IMR-90 (cell line): ENCODE data around the gene SUPT3H. TPM values are rescaled to one million over a fixed set of nuclear protein-coding genes. Genes with fewer than 3 reads are reported as not detected.

Experiments used
- ATAC-seq: fragments of 200-7000 bp; cut with Tn5 transposase; 2 replicates; pipeline ENCODE4 v1.9.1; 2020; ENCODE audit warnings: low read depth, mild to moderate bottlenecking, moderate library complexity
- BruUV-seq: library from RNA; stranded (reverse); fragments of 400-500 nt; replicated peaks from 2 replicates; lab custom pipeline; 2021; lab: Mats Ljungman, UMichigan
- CTCF ChIA-PET: fragments of 300-600 bp; formaldehyde crosslinking; extraction: SDS; loops from one replicate; lab custom pipeline; 2021; ENCODE audit warnings: antibody characterized with exemption; lab: Yijun Ruan, JAX
- POLR2A ChIA-PET: fragments of 300-600 bp; sonication (Branson Sonifier 250); formaldehyde crosslinking; loops from one replicate; lab custom pipeline; 2022; ENCODE audit warnings: antibody characterized with exemption; ENCODE audit not compliant: unreplicated experiment; lab: Charles Lee
- DNase-seq: peaks from one replicate; pipeline ENCODE4 v3.0.0; 2013
- H2AFZ ChIP-seq: replicated peaks from 2 replicates; pipeline ENCODE3; 2013; ENCODE audit warnings: low read length, mild to moderate bottlenecking; ENCODE audit not compliant: poor library complexity
- H2AK5ac ChIP-seq: 2 replicates; pipeline ENCODE4 v1.6.1; 2013; ENCODE audit warnings: low read depth, low read length, inconsistent platforms
- H2AK9ac ChIP-seq: replicated peaks from 2 replicates; pipeline ENCODE3; 2013; ENCODE audit warnings: mild to moderate bottlenecking, low read depth, low read length, moderate library complexity; ENCODE audit not compliant: poor library complexity
- H2BK120ac ChIP-seq: 2 replicates; pipeline ENCODE4 v1.6.1; 2013; ENCODE audit warnings: low read depth, low read length, inconsistent platforms
- H2BK15ac ChIP-seq: 3 replicates; pipeline ENCODE4 v1.6.1; 2013; ENCODE audit warnings: low read depth, low read length, inconsistent platforms
- H2BK20ac ChIP-seq: 2 replicates; pipeline ENCODE4 v1.6.1; 2013; ENCODE audit warnings: low read depth, mild to moderate bottlenecking, inconsistent platforms, low read length, moderate library complexity
- H2BK5ac ChIP-seq: 2 replicates; pipeline ENCODE4 v1.6.1; 2013; ENCODE audit warnings: mild to moderate bottlenecking, low read depth, low read length, inconsistent platforms; ENCODE audit not compliant: poor library complexity, severe bottlenecking
- H3K14ac ChIP-seq: replicated peaks from 2 replicates; pipeline ENCODE4 v1.6.1; 2013; ENCODE audit warnings: low read depth, low read length, inconsistent platforms
- H3K18ac ChIP-seq: 2 replicates; pipeline ENCODE4 v1.6.1; 2013; ENCODE audit warnings: low read depth, low read length, control low read depth
- H3K23ac ChIP-seq: 2 replicates; pipeline ENCODE4 v1.6.1; 2013; ENCODE audit warnings: low read depth, low read length, inconsistent platforms
- H3K27ac ChIP-seq: 2 replicates; pipeline ENCODE4 v1.5.1; 2013; ENCODE audit warnings: mild to moderate bottlenecking, control low read depth, low read length; ENCODE audit not compliant: insufficient read depth
- H3K27me3 ChIP-seq: 2 replicates; pipeline ENCODE4 v1.6.1; 2013; ENCODE audit warnings: low read length; ENCODE audit not compliant: control insufficient read depth, insufficient read depth
- H3K36me3 ChIP-seq: 2 replicates; pipeline ENCODE4 v1.6.1; 2013; ENCODE audit warnings: low read length, mixed read lengths; ENCODE audit not compliant: control insufficient read depth, insufficient read depth
- H3K4ac ChIP-seq: 2 replicates; pipeline ENCODE4 v1.6.1; 2013; ENCODE audit warnings: low read depth, low read length, inconsistent platforms
- H3K4me1 ChIP-seq: 2 replicates; pipeline ENCODE4 v1.6.1; 2013; ENCODE audit warnings: low read length, mixed read lengths; ENCODE audit not compliant: control insufficient read depth, insufficient read depth
- H3K4me2 ChIP-seq: 2 replicates; pipeline ENCODE4 v1.6.1; 2013; ENCODE audit warnings: low read depth, mild to moderate bottlenecking, control low read depth, low read length, moderate library complexity
- H3K4me3 ChIP-seq: 2 replicates; pipeline ENCODE4 v1.5.1; 2013; ENCODE audit warnings: low read depth, mild to moderate bottlenecking, control low read depth, low read length, moderate library complexity; ENCODE audit not compliant: insufficient read depth
- H3K56ac ChIP-seq: 2 replicates; pipeline ENCODE4 v1.6.1; 2013; ENCODE audit warnings: low read length, inconsistent platforms; ENCODE audit not compliant: insufficient read depth; ENCODE audit errors: extremely low read depth
- H3K79me1 ChIP-seq, 2 experiments: 2 replicates each; pipeline ENCODE4 v1.6.1; 2013; ENCODE audit warnings: low read length in 2 of 2, inconsistent platforms in 1 of 2, low read depth in 1 of 2
- H3K9ac ChIP-seq: 2 replicates; pipeline ENCODE4 v1.6.1; 2013; ENCODE audit warnings: low read depth, low read length, control low read depth
- H3K9me1 ChIP-seq: 2 replicates; pipeline ENCODE4 v1.6.1; 2013; ENCODE audit warnings: low read length, inconsistent platforms; ENCODE audit not compliant: insufficient read depth
- H3K9me3 ChIP-seq: 2 replicates; pipeline ENCODE4 v1.6.1; 2013; ENCODE audit warnings: low read length; ENCODE audit not compliant: control insufficient read depth, insufficient read depth
- H4K20me1 ChIP-seq: 2 replicates; pipeline ENCODE4 v1.6.1; 2013; ENCODE audit warnings: low read length, inconsistent platforms; ENCODE audit not compliant: insufficient read depth
- H4K5ac ChIP-seq: 2 replicates; pipeline ENCODE4 v1.6.1; 2013; ENCODE audit warnings: mild to moderate bottlenecking, low read depth, low read length, control low read depth
- H4K8ac ChIP-seq, 2 experiments: 2 replicates each; pipeline ENCODE4 v1.6.1; 2013; ENCODE audit warnings: low read depth in 2 of 2, low read length in 2 of 2, control low read depth in 1 of 2, inconsistent platforms in 1 of 2
- H4K91ac ChIP-seq: 2 replicates; pipeline ENCODE4 v1.6.1; 2013; ENCODE audit warnings: low read depth, low read length, inconsistent platforms; ENCODE audit not compliant: insufficient read depth
- BHLHE40 ChIP-seq: fragments of 150-350 bp; IDR thresholded peaks from 2 replicates; pipeline ENCODE4 v1.6.1; 2016; ENCODE audit warnings: mild to moderate bottlenecking, low read depth, low read length
- CEBPB ChIP-seq: IDR thresholded peaks from 2 replicates; pipeline ENCODE4 v1.6.1; 2012; ENCODE audit warnings: low read depth, low read length, improper control_type of control experiment
- CHD1 ChIP-seq: IDR thresholded peaks from 2 replicates; pipeline ENCODE4 v1.6.1; 2012; ENCODE audit warnings: low read depth, low read length, improper control_type of control experiment
- CTCF ChIP-seq: conservative IDR thresholded peaks from 2 replicates; pipeline ENCODE4 v1.5.1; 2012; ENCODE audit warnings: mild to moderate bottlenecking, low read depth, low read length, improper control_type of control experiment
- ELK1 ChIP-seq: fragments of 150-350 bp; IDR thresholded peaks from 2 replicates; pipeline ENCODE4 v1.6.1; 2016; ENCODE audit warnings: low read depth, mild to moderate bottlenecking, low read length, moderate library complexity, borderline replicate concordance
- FOS ChIP-seq: fragments of 150-350 bp; IDR thresholded peaks from 2 replicates; pipeline ENCODE4 v1.6.1; 2016; ENCODE audit warnings: low read depth, low read length
- MAFK ChIP-seq: IDR thresholded peaks from 2 replicates; pipeline ENCODE4 v1.6.1; 2012; ENCODE audit warnings: low read depth, low read length, improper control_type of control experiment
- MAZ ChIP-seq: IDR thresholded peaks from 2 replicates; pipeline ENCODE4 v1.6.1; 2012; ENCODE audit warnings: low read depth, mild to moderate bottlenecking, low read length, improper control_type of control experiment, moderate library complexity, borderline replicate concordance
- MXI1 ChIP-seq: IDR thresholded peaks from 2 replicates; pipeline ENCODE4 v1.6.1; 2012; ENCODE audit warnings: low read depth, mild to moderate bottlenecking, low read length, moderate library complexity, borderline replicate concordance
- NFE2L2 ChIP-seq: fragments of 150-350 bp; IDR thresholded peaks from 2 replicates; pipeline ENCODE4 v1.6.1; 2016; ENCODE audit warnings: low read depth, mild to moderate bottlenecking, low read length
- POLR2A ChIP-seq: IDR thresholded peaks from 2 replicates; pipeline ENCODE4 v1.6.1; 2012; ENCODE audit warnings: mild to moderate bottlenecking, low read depth, low read length
- RAD21 ChIP-seq: IDR thresholded peaks from 2 replicates; pipeline ENCODE4 v1.6.1; 2012; ENCODE audit warnings: low read length, improper control_type of control experiment
- RCOR1 ChIP-seq: IDR thresholded peaks from 2 replicates; pipeline ENCODE4 v1.6.1; 2012; ENCODE audit warnings: mild to moderate bottlenecking, low read length, improper control_type of control experiment; ENCODE audit not compliant: insufficient replicate concordance
- RFX5 ChIP-seq: IDR thresholded peaks from 2 replicates; pipeline ENCODE4 v1.8.0; 2012; ENCODE audit warnings: low read depth, mild to moderate bottlenecking, low read length, moderate library complexity
- SMC3 ChIP-seq: fragments of 150-350 bp; IDR thresholded peaks from 2 replicates; pipeline ENCODE4 v1.6.1; 2016; ENCODE audit warnings: low read depth, mild to moderate bottlenecking, antibody characterized with exemption, low read length, moderate library complexity
- USF2 ChIP-seq: fragments of 150-350 bp; IDR thresholded peaks from 2 replicates; pipeline ENCODE4 v1.6.1; 2017; ENCODE audit warnings: mild to moderate bottlenecking, antibody characterized with exemption, low read length, low read depth
- WGBS, 2 experiments: methylation state at CpG; one replicate each; pipeline versions ENCODE4 v1.1.5 to v1.1.7; 2013; ENCODE audit warnings: missing lambda C conversion rate in 2 of 2; ENCODE audit not compliant: insufficient read length in 1 of 2; ENCODE audit errors: extremely low coverage in 2 of 2; 5-methylcytosine and 5-hydroxymethylcytosine counted together
- dilution Hi-C: fragments of 300-500 bp; cut with HindIII; formaldehyde crosslinking; loops from one replicate; pipeline ENCODE4 v1.14.3; 2018; ENCODE audit warnings: low sequenced_read_pairs; ENCODE audit not compliant: unreplicated experiment
- in situ Hi-C: fragments of 300-500 bp; cut with MboI; formaldehyde crosslinking; loops from 3 replicates; pipeline ENCODE4 v1.14.3; 2019; ENCODE audit warnings: low sequenced_read_pairs, inconsistent platforms, mixed read lengths
- intact Hi-C: fragments of 100-400 bp; cut with micrococcal nuclease; formaldehyde crosslinking; loops from 2 replicates; pipeline ENCODE4 v1.10.0; 2022
- polyA plus RNA-seq, 3 experiments: library from polyadenylated mRNA; depleted of rRNA; stranded (reverse); fragments of >200 nt; gene quantifications; 2 replicates each; pipeline ENCODE4 v1.2.3, GENCODE V29; 2012; ENCODE audit warnings: low replicate concordance in 1 of 3
- total RNA-seq: library from RNA; depleted of rRNA; stranded (reverse); fragments of >200 nt; gene quantifications from 2 replicates; pipeline ENCODE4 v1.2.3, GENCODE V29; 2012

The SUPT3H gene
- total and polyA plus RNA-seq, 2 of the 4 experiments (the other 2 are of a cell fraction) = 4.5 to 5.0 TPM

GRCh38 chr6:45072673-45073072 lies 305.1 kb downstream of the SUPT3H start:
- H3K56ac ChIP-seq = no peak overlapping the region
- H3K4ac ChIP-seq = no peak overlapping the region
- no peak overlapping the region for H3K4me3 ChIP-seq
- H3K27ac ChIP-seq = no peak overlapping the region
- no peak overlapping the region for H2AK5ac ChIP-seq
- no peak overlapping the region for H3K14ac ChIP-seq
- BruUV-seq = no TSS peak
- H2AK9ac ChIP-seq = no peak overlapping the region
- H3K27me3 ChIP-seq = no peaks in the 10 kb centered on the region
- no peak overlapping the region for H4K5ac ChIP-seq
- no peaks in the 10 kb centered on the region for H3K79me1 ChIP-seq
- H3K4me2 ChIP-seq = no peak overlapping the region
- no peak overlapping the region for H4K8ac ChIP-seq
- peaks cover 2% of the 10 kb centered on the region for H3K4me1 ChIP-seq
- no CpG with 5 or more reads among the region's 3 CpGs for WGBS, 2 experiments
- in situ Hi-C loops (no loop called here), dilution Hi-C loops (no loop called here), intact Hi-C loops (loop anchor here (10.0 kb wide), 1 partner anchor 408 kb away; no protein-coding TSS in a partner anchor)
- TF ChIP-seq NFE2L2 (no peak), CHD1 (no peak), RFX5 (no peak), MAFK (no peak), RAD21 (no peak), CTCF (no peak), POLR2A (no peak), MXI1 (no peak), FOS (no peak), MAZ (no peak), CEBPB (no peak), USF2 (no peak), RCOR1 (no peak), SMC3 (no peak), BHLHE40 (no peak), ELK1 (no peak)
- no peak overlapping the region for H2BK5ac ChIP-seq
- H2AFZ ChIP-seq = no peak overlapping the region
- H3K9me3 ChIP-seq = no peaks in the 10 kb centered on the region
- no peaks in the 10 kb centered on the region for H3K36me3 ChIP-seq
- H3K18ac ChIP-seq = no peak overlapping the region
- CTCF ChIA-PET = no interaction called here
- no peak for ATAC-seq
- H4K20me1 ChIP-seq = no peaks in the 10 kb centered on the region
- H3K9ac ChIP-seq = no peak overlapping the region
- no peak overlapping the region for H4K91ac ChIP-seq
- DNase-seq = no peak
- H2BK20ac ChIP-seq = no peak overlapping the region
- H2BK120ac ChIP-seq = no peak overlapping the region
- no peaks in the 10 kb centered on the region for H3K9me1 ChIP-seq
- H2BK15ac ChIP-seq = no peak overlapping the region
- POLR2A ChIA-PET = no interaction called here
- H3K23ac ChIP-seq = no peak overlapping the region
